Right lobe of liver (tissue), 4 donors: Measurements from ENCODE around the gene RAB32.

Source experiments
- POLR2A ChIP-seq: fragments of 450-650 bp; IDR thresholded peaks from one replicate; pipeline ENCODE4 v1.6.1; 2017; ENCODE audit warnings: antibody characterized with exemption, mild to moderate bottlenecking
- TF ChIP-seq, protein P1 (sequence below), 4 donors: fragments of 200-600 bp in 3 of 4; fragments of 450-650 bp in 1 of 4; IDR thresholded peaks; one replicate each; pipeline versions ENCODE4 v1.5.1 to v1.8.0; 2016 to 2022; ENCODE audit warnings: antibody characterized with exemption in 4 of 4, mild to moderate bottlenecking in 2 of 4
- donor health status: DM: no; HTN: no; CAD: no.
- donor health status: DM: no; HTN: no; CAD: no.
- donor health status: DM: no; HTN: yes; CAD: no.

DNA sequence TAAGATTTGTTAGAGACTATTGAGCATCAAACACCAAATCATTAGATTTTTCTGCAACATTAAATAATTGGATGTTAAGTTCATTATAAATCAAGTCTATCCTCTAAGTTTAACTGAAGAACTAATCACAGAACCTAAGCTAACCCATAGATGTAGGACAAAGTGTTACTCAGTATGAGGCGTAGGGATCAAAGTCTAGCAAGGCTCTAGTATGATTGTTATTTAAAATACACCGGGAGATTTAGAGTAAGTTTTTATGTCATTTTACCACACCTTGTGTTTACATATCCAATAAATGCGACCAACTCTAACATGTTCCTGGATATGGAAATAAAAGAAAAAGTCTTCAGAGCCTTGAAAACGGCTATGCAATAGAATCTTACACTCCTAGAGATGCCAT is 57.7 kb downstream of the RAB32 start:
- no peak for TF ChIP-seq POLR2A
- TF ChIP-seq, protein P1, sequence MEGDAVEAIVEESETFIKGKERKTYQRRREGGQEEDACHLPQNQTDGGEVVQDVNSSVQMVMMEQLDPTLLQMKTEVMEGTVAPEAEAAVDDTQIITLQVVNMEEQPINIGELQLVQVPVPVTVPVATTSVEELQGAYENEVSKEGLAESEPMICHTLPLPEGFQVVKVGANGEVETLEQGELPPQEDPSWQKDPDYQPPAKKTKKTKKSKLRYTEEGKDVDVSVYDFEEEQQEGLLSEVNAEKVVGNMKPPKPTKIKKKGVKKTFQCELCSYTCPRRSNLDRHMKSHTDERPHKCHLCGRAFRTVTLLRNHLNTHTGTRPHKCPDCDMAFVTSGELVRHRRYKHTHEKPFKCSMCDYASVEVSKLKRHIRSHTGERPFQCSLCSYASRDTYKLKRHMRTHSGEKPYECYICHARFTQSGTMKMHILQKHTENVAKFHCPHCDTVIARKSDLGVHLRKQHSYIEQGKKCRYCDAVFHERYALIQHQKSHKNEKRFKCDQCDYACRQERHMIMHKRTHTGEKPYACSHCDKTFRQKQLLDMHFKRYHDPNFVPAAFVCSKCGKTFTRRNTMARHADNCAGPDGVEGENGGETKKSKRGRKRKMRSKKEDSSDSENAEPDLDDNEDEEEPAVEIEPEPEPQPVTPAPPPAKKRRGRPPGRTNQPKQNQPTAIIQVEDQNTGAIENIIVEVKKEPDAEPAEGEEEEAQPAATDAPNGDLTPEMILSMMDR (IDR thresholded peaks at IDR 0.05), result no peak
